NOMO-1 treated with dmso at 0.1 percent for 144 hours (cell line): Measurements from ENCODE around the gene ZDHHC1.
"Not testable (repeated sequence)": the region's sequence is repeated elsewhere in the genome, so short reads cannot be mapped to it uniquely, and the experiment has no call there.

Experiments used
- DNase-seq: peaks from one replicate; lab custom pipeline; 2025; ENCODE audit not compliant: unreplicated experiment; lab: John Stamatoyannopoulos, UW

Gene ZDHHC1

DNA sequence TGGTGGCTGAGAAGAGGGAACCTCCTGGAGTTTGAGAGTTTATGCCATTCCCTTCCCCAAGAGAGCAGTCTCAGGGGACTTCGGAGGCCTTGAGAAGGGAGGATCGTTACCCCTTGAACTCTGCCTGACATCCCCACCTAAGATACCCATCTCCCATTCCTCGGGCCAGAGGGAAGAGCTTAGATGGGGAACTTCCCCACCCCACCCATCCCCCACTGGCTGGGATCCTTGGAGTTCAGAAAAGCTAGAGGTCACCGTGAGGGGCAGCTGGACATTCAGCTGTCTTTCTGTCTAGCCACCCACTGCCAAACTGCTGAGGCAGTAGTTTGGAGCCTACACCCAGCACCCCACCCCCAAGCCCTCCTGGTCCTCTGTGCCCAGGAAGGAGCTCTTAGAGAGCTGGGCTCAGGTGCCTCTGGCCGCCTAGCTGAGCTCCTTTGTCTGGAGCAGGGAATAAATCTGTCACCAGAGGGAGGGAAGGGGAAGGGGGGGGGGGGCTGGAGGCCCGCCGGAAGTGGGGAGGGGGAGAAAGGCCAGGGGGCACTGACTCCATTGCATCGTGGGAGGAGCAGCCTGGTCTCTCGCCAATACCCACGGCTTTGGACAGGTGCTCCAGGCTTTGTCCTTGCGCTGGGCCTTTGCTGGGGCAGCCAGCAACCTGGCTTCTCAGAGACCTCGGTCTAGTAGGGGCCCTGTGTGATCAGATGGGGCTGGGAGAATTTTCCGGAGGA is 15.7 kb upstream of the ZDHHC1 start:
- no peak for DNase-seq

- no peak for DNase-seq
Observed at GRCh38 chr16:67430977-67431774, 14.9 kb upstream of the ZDHHC1 start, which contains the start of gene HSD11B2. Gene HSD11B2, plus strand, starts transcription at chr16:67431121. Its CDS starts 128 bp downstream, at chr16:67431249.

GRCh38 chr16:67430504-67430976 is 14.3 kb upstream of the ZDHHC1 start:
- DNase-seq, result no peak

DNA sequence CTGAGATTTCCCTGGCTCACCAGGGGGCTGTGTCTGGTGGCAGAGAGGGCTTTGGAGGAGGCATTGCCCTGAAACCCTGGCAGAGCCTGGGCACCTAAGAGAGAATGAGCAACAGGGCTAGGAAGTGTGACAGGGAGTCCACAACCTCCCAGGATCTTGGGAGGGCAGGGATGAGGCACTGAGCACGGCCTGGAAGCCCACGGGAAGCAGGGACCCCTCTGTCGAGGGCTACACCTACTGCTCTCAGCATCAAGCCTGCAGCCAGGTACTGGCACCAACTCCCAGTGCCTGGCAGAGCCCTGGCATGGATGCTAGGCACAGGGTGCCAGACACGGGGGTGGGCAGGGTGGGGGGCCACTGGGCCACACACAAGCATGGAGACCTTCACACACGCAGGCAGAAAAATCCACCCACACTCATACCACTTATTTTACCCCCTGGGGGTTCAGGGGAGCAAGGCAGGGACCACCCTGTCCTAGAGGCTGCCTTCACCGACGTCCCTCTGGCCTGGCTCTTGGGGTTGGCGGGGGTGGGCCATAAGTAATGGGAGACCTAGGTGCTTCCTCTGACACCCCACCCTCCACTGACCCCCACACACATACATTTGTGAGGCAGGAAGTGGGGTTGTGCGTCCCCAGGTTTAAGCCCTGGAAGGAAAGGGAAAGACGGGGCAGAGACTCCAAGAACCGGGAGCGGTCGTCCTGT is 13.7 kb upstream of the ZDHHC1 start:
- DNase-seq, result no peak

- DNase-seq, result no peak
Observed at GRCh38 chr16:67429053-67429798, 12.9 kb upstream of the ZDHHC1 start.

DNA sequence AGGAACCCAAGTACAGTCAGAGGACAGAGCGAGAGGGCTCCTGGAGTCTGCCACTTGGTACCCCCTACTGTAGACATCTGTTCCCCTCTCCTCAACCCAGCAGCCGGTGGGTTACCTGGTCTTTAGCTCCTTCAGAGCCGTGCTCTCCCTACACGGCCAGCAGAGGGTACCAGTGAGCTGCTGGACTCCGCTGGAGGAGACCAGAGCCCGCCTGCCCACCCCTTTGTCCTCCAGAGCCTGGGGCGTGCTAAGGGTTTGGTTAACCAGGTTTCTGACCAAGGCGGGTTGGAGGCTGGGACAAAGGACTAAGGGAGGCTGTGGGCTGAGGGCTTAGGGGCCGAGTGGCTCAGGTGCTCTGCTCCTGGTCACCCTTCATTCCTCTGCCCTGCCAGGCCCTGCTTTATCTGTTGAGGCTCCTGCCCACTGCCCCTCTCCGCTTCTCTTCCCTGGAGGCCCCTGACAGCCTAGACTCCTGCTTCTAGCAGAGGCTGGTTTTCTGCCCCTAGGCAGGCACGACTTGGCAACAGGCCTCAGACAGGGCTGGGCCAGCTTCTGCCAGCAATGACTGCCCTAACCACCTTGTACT is 12.0 kb upstream of the ZDHHC1 start:
- peak; percentile 27 for DNase-seq

- no peak for DNase-seq
Observed at GRCh38 chr16:67426950-67427349, 10.7 kb upstream of the ZDHHC1 start.

GRCh38 chr16:67426022-67426421 is 9.7 kb upstream of the ZDHHC1 start:
- no peak for DNase-seq

- DNase-seq, result no peak
Observed at GRCh38 chr16:67425580-67425979, 9.3 kb upstream of the ZDHHC1 start.

- DNase-seq, result no peak
Observed at GRCh38 chr16:67425061-67425460, 8.8 kb upstream of the ZDHHC1 start.

- no peak for DNase-seq
Observed at GRCh38 chr16:67424261-67424615, 8.0 kb upstream of the ZDHHC1 start.

DNA sequence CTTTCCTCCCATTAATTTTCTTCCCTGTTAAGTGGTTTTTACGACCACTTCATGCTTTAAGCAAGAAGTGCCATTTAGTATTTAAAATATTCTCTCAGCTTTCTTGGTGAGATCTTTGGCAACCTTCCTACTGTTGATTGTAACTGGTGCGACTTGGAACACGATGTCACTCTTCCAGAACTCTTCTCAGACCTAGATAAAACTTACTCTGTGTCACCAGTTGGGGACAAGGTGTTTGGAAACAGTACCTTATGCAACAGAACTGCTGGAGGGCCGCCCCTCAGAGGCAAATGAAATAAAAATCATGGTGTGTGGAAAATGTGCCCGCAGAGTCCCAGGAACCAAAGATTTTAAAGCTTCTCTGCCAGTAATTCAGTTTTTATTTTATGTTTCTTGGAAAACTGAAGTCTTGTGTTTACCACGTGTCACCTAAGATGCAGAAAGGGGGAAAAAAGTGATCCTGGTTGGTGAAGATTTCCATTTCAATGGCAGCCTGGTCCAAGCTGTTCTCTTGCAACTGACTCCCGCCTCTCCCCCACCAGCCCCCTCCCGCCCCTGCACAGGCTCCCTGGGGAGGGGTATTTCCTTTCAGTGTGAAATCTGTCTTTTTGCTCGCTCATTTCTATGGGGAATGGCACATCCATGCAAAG is 7.5 kb upstream of the ZDHHC1 start:
- DNase-seq, result no peak

DNA sequence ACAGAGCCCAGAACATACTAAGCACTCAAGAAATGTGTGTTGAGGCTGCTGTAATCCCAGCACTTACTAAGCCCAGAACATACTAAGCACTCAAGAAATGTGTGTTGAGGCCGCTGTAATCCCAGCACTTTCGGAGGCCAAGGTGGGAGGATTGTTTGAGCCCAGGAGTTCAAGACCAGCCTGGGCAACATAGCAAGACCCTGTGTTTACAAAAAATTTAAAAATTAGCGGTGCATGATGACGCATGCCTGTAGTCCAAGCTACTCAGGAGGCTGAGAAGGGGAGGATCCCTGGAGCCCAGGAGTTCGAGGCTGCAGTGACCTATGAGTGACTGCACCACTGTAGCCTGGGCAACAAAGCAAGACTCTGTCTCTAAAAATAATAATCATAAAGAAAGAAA is 6.7 kb upstream of the ZDHHC1 start:
- DNase-seq, result no peak

- no peak for DNase-seq
Observed at GRCh38 chr16:67421030-67421429, 4.8 kb upstream of the ZDHHC1 start.

GRCh38 chr16:67419931-67420330 is 3.7 kb upstream of the ZDHHC1 start:
- DNase-seq, result no peak

DNA sequence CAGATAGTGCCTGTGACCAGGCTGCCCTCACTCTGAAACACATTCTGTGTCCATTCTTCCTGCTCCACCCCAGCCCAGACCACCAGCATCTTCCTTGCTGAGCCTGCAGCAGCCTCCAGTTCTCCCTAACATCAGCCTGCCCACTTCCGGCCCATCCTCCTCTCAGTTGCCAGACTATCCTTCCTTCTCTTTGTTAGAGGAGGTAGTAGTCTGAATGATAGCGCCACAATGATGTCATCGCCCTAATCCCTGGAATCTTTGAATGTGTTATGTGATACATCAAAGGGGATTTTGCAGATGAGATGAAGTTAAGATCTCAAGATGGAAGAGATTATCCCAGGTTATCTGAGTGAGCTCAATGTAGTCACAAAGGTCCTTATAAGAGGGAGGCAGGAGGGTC is 3.2 kb upstream of the ZDHHC1 start:
- no peak for DNase-seq

DNA sequence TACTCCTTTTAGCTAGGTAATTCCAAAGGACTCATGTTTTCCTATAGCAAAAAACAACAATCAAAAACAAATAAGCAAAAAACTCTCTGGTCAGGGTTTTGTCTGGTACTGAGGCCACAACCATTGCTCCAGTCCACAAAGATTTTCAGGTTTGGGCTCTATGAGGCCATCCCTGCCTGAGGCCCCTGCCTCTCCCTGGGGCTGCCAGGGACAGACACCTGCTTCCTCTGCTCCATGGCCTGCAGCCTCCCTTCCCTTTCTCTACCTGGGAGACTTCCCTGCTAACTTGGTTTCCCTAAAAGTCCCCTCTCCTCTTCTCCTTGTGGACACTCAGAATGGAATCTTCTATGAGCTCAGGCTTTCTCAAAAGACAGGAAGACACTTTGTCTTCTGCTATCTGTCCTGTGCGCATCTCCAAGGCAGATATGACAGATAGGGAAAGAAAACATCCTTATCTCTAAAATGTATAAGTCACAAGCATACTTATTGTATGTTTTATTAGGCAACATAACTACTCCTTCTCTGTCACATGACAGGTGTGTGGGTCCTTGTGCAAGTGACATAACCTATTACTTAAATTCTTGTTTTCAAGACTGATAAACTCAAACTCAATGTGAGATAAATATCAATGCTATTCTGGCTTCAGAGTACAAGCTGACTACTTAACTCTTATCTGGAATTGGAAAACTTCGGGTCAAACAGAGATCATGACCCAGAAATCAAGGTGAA is 1.2 kb upstream of the ZDHHC1 start:
- no peak for DNase-seq

DNA sequence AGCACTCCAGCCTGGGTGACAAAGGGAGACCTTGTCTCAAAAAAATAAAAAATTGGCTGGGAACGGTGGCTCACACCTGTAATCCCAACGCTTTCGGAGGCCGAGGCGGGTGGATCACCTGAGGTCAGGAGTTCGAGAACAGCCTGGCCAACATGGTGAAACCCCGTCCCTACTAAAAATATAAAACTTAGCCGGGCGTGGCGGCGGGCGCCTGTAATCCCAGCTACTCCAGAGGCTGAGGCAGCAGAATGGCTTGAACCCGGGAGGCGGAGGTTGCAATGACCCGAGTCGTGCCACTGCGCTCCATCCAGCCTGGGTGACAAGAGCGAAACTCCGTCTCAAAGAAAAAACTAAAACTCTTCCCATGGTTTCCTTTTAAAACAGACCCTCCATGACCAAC is 856 bp downstream of the ZDHHC1 start:
- not testable (repeated sequence) for DNase-seq
